Effector memory CD4-positive, alpha-beta T cell (primary cell): ENCODE data around the gene PTPRE.

Source experiments
- DNase-seq, 3 donors: peaks; one replicate each; pipeline ENCODE4 v3.0.0-alpha.2; 2020
- H3K27ac ChIP-seq: 2 replicates; pipeline ENCODE4 v1.7.0; 2013; ENCODE audit warnings: mild to moderate bottlenecking, low read length, moderate library complexity; ENCODE audit not compliant: insufficient read depth, poor library complexity, severe bottlenecking
- H3K27me3 ChIP-seq: replicated peaks from 2 replicates; pipeline ENCODE4 v1.7.0; 2013; ENCODE audit warnings: mild to moderate bottlenecking, low read length; ENCODE audit not compliant: insufficient read depth, control insufficient read depth, poor library complexity, severe bottlenecking
- H3K36me3 ChIP-seq: 2 replicates; pipeline ENCODE4 v1.7.0; 2013; ENCODE audit warnings: mild to moderate bottlenecking, low read length, moderate library complexity; ENCODE audit not compliant: control insufficient read depth, insufficient read depth
- H3K4me1 ChIP-seq: 2 replicates; pipeline ENCODE4 v1.7.0; 2013; ENCODE audit warnings: low read length, mild to moderate bottlenecking; ENCODE audit not compliant: control insufficient read depth, insufficient read depth, poor library complexity, severe bottlenecking
- H3K4me3 ChIP-seq: 2 replicates; pipeline ENCODE4 v1.7.0; 2013; ENCODE audit warnings: low read length, low read depth, mild to moderate bottlenecking; ENCODE audit not compliant: insufficient read depth, poor library complexity, severe bottlenecking
- H3K9me3 ChIP-seq: 2 replicates; pipeline ENCODE4 v1.7.0; 2013; ENCODE audit warnings: mild to moderate bottlenecking, low read length, moderate library complexity; ENCODE audit not compliant: control insufficient read depth

Gene PTPRE

DNA sequence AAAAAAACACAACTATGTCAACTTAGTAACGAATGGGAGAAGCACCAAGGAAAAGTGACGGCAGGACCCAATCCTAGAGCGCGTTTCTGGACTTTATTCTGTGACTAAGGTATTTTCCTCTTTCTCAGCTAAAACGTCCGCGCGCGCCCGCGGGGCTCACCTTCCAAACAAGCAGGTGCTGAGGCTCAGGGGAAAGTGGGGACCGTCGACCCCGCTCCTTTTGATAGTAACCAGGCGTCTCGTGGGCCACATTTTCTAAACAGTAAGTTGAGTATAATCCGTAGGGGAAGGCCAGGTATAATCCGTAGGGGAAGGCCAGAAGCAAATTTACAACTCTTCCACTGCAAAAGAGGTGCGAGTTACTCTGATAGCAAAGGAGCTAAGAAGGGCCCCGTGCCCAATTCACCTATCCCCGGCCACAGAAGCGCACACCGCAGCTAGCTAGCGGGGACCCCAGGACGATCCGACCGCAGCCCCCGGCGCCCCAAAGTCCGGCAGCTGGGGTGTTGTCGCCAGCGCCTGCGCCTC is 218.6 kb downstream of the PTPRE start:
- no peak for DNase-seq
- H3K9me3 ChIP-seq, result no peaks in the 10 kb centered on the region
- H3K27me3 ChIP-seq, result peaks cover 19% of the 10 kb centered on the region
- H3K4me3 ChIP-seq, result peak overlapping the region; percentile 67
- H3K27ac ChIP-seq, result no peak overlapping the region
- H3K36me3 ChIP-seq, result no peaks in the 10 kb centered on the region
- H3K4me1 ChIP-seq, result peaks cover 16% of the 10 kb centered on the region

DNA sequence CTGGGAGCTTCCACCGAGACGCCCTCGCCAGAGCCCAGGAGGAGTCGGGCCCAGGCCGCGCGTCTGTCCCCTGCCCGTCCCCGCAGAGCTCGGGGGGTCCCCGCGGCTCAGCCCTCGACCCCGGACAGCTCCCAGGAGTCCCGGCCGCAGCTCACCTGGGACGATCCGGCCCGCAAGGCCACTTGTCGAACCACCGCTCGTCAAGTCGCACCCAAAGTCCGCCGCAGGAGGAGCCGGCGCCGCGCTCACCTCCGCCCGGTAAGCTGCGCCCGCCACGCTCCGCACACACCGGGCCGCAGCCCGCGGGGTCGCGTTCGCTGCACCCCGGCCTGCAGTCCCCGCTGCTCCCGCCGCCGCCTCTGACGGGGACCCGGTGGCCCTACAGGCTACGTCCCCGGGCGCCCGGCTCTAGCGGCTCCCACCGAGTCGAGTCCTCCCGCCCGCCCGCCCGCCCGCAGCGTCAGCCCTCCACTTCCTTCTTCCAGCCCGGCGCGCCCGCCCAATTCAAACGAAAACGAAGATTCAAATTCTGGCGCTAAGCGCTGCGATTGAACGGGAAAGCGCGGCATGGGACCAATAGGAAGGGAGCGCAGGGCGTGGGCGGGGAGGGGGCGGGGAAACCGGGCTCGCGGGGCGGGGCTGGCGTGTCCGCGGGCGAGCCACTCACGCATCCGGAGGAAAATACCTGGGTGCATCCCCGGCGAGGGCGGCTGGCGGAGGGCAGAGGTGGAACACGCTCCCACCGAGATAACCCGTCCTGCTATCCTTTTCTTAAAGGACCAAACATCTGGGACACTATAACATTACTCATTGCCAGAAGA is 219.3 kb downstream of the PTPRE start, which contains the start of gene MKI67:
Gene MKI67, minus strand, starts transcription at position 480 of the 821 bp plus-strand sequence. CDS start 756 bp downstream, outside the sequence.
- Histone ChIP-seq H3K4me3 (peak within 1 kb of the TSS; percentile 67), H3K27me3 (peaks cover 19% of the 10 kb centered on the region), H3K36me3 (no peaks in the 10 kb centered on the region), H3K27ac (peak within 1 kb of the TSS; percentile 64), H3K9me3 (no peaks in the 10 kb centered on the region), H3K4me1 (peaks cover 16% of the 10 kb centered on the region)
- DNase-seq, result peak; percentile 81 to 85 (median 84)

DNA sequence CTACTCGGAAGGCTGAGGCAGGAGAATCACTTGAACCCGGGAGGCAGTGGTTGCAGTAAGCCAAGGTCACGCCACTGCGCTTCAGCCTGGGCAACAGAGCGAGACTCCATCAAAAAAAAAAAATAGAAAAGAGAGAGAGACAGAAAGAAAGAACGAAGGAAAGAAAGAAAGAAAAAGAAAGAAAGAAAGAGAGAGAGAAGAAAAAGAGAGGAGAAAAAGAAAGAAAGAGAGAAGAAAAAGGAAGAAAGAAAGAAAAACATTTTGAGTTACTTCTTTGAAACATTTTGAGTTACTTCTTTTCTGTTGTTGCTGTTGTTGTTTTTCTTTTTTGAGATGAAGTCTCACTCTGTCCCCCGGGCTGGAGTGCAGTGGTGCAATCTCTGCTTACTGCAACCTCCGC is 221.7 kb downstream of the PTPRE start:
- H3K4me3 ChIP-seq, result no peak overlapping the region
- no peak for DNase-seq
- H3K27me3 ChIP-seq, result peaks cover 12% of the 10 kb centered on the region
- no peaks in the 10 kb centered on the region for H3K36me3 ChIP-seq
- peaks cover 16% of the 10 kb centered on the region for H3K4me1 ChIP-seq
- no peak overlapping the region for H3K27ac ChIP-seq
- no peaks in the 10 kb centered on the region for H3K9me3 ChIP-seq

DNA sequence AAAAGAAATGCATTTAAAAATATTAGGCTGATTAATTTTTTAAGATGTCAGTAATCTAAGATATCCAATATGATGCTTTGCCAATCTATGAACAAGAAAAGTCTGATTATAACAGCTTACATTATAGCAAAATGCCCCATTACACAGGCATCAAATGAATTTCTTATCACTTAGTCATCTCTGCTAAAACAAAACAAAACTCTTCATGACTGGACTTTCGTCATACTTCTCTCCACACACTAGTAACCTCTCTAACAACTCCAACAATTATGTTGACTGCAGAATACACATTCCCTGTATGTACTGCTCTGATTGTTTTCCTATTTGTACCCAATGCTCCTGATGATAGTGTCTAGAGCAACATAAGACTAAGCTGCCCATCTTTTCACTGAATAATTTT is 223.1 kb downstream of the PTPRE start:
- Histone ChIP-seq H3K27me3 (peaks cover 5% of the 10 kb centered on the region), H3K27ac (no peak overlapping the region), H3K4me1 (peaks cover 12% of the 10 kb centered on the region), H3K9me3 (no peaks in the 10 kb centered on the region), H3K4me3 (no peak overlapping the region), H3K36me3 (no peaks in the 10 kb centered on the region)
- DNase-seq, result no peak
